ENCODE data around the gene PLA2G4A. TPM values are rescaled to one million over a fixed set of nuclear protein-coding genes. Genes with fewer than 3 reads are reported as not detected.

PLA2G4A gene
- polyA plus RNA-seq, 1 donor from 2014 or later, result 0.09 TPM

GRCh38 chr1:187010571-187011309, 182.0 kb downstream of the PLA2G4A start:
- Mint-ChIP-seq H3K36me3 (no peaks in the 10 kb centered on the region), H3K9me3 (peaks cover 0 to 8% (median 5%) of the 10 kb centered on the region in 3 donors), H3K4me1 (no peaks in the 10 kb centered on the region)

DNA sequence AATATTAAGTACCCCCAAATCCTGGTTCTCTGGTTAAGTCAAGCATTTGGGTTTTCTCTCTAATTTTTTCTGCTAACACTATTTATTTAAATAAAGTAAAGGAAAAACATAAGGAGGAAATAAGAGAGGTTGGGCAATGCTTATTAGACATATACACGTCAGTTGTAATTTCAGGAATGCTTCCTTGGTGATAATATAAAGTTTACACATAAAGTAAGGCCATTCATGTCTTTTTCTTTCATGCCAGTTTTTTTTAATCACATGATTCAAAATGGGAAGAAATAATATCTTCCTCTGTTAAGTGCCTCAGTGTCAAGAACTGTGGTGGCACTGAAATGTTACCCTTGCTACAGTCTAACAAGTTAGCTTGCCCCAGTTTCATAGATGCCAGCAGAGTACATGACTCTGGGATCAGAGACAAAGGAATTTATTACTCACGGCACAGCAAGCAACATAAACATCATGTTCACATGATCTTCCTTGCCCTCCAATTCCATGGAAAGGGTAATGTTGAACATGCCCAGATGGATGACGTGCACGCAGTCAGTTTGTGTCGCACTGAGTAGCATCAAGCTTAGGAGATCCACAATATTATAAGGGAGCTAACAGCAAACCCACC, 184.9 kb downstream of the PLA2G4A start:
- H3K4me1 Mint-ChIP-seq, result no peaks in the 10 kb centered on the region
- no peaks in the 10 kb centered on the region for H3K36me3 Mint-ChIP-seq
- peaks cover 0 to 5% (median 3%) of the 10 kb centered on the region in 3 donors for H3K9me3 Mint-ChIP-seq
- H3K27me3 Mint-ChIP-seq, result no peaks in the 10 kb centered on the region
- no peak overlapping the region for H3K27ac Mint-ChIP-seq
- H3K4me3 Mint-ChIP-seq, result no peak overlapping the region

More at GRCh38 chr1:187010571-187011309, 182.0 kb downstream of the PLA2G4A start:
- no peak overlapping the region for H3K27ac Mint-ChIP-seq
- H3K4me3 Mint-ChIP-seq, result no peak overlapping the region
- H3K27me3 Mint-ChIP-seq, result no peaks in the 10 kb centered on the region

DNA sequence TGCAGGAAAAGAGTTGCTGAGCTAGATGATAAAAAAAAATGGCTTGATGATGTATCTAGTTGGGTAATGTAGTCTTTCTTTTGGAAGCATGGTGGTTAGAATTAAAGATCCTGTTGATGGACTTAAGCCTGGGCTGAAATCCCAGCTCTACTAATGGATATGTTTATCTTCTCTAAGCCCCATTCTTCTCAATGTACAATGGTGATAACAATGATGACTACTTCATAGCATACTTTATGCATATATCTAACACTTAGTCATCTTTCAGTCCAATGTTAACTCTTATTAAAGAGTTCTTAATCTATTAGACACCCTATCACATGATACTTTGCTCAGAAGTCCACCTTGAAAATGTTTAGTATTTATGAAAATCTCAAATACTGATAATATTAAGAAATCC, 189.5 kb downstream of the PLA2G4A start:
- Mint-ChIP-seq H3K27ac (no peak overlapping the region), H3K4me1 (no peaks in the 10 kb centered on the region), H3K4me3 (no peak overlapping the region), H3K9me3 (peaks cover 0 to 4% (median 2%) of the 10 kb centered on the region in 3 donors), H3K27me3 (peaks cover 1% of the 10 kb centered on the region), H3K36me3 (no peaks in the 10 kb centered on the region)

- no peak overlapping the region for H3K27ac Mint-ChIP-seq
- H3K9me3 Mint-ChIP-seq, result peaks cover 4 to 37% (median 7%) of the 10 kb centered on the region in 3 donors
- H3K36me3 Mint-ChIP-seq, result peaks cover 1% of the 10 kb centered on the region
- no peak overlapping the region for H3K4me3 Mint-ChIP-seq
- no peaks in the 10 kb centered on the region for H3K4me1 Mint-ChIP-seq
- no peaks in the 10 kb centered on the region for H3K27me3 Mint-ChIP-seq
Measured at GRCh38 chr1:187027253-187027652, 198.5 kb downstream of the PLA2G4A start.

DNA sequence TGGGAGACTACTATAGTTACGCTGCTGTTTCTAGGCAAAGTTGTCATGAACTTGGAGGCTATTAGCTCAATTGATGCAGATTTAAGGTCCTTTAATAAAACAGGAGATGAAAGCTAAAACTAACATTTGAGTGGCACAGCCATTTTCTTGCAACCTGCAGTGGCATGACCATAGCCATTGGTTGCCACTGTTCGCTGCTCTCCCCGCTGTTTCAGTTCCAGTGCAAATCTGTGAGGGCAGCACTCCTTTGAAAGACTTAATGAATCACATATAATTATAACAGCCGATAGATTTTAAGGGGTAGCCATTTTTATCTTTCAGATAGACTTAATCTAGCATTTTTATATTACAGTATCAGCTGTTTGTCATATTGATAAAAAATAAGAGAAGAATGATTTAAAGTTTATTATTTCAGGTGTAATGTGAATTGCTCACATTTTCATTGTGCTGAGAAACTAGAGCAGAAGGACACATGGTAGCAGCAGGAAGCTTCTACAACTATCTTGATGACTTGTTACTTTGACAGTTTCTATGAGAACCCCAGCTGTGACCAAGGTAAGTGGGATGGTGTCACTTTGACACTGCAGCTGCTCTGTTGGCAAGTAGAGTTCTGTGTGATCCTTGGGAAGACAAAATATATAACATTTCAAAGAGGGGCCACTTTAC, 203.7 kb downstream of the PLA2G4A start:
- Mint-ChIP-seq H3K9me3 (peaks cover 4 to 23% (median 7%) of the 10 kb centered on the region in 3 donors), H3K27me3 (no peaks in the 10 kb centered on the region), H3K4me1 (no peaks in the 10 kb centered on the region), H3K4me3 (no peak overlapping the region), H3K27ac (no peak overlapping the region), H3K36me3 (peaks cover 1% of the 10 kb centered on the region)

DNA sequence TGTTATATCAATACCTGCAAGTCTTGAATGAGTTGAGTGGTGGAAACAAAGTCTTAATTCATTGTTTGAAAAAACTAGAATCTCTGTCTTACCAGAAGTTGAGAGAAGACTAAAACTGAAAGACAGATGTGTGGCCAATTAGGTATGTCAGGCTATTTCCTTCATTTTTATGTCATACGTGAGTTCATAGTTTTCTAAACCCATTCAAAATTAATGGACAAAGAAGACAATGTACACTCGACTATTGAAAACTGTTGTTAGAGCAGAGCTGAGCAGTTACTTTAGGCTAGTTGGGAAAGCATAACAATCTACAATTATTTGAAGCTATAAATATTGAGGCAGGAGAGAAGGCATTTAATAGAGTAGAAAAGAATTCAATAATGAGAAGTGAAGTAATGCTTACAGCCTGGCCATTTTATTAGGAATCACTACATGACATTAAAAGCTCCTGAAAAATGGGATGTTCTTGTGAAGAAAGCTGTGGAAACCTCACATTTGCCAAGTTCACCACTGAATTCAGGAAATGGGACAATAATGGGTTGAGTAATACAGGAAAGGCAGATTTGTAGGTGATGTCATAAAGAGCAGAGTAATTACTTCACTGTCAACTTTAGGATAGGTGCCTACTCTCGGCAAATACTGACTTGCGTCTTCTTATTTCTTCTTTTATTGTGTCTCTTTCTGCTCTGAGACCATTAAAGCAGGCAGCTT, 204.4 kb downstream of the PLA2G4A start:
- H3K27ac Mint-ChIP-seq, result no peak overlapping the region
- H3K36me3 Mint-ChIP-seq, result peaks cover 1% of the 10 kb centered on the region
- H3K9me3 Mint-ChIP-seq, result peaks cover 4 to 18% (median 5%) of the 10 kb centered on the region in 3 donors
- H3K4me1 Mint-ChIP-seq, result no peaks in the 10 kb centered on the region
- H3K4me3 Mint-ChIP-seq, result no peak overlapping the region
- no peaks in the 10 kb centered on the region for H3K27me3 Mint-ChIP-seq

- peaks cover 2 to 12% (median 4%) of the 10 kb centered on the region in 3 donors for H3K9me3 Mint-ChIP-seq
- no peak overlapping the region for H3K27ac Mint-ChIP-seq
- no peak overlapping the region for H3K4me3 Mint-ChIP-seq
- no peaks in the 10 kb centered on the region for H3K4me1 Mint-ChIP-seq
- H3K27me3 Mint-ChIP-seq, result no peaks in the 10 kb centered on the region
- peaks cover 1% of the 10 kb centered on the region for H3K36me3 Mint-ChIP-seq
Measured at GRCh38 chr1:187033693-187034390, 205.1 kb downstream of the PLA2G4A start.

DNA sequence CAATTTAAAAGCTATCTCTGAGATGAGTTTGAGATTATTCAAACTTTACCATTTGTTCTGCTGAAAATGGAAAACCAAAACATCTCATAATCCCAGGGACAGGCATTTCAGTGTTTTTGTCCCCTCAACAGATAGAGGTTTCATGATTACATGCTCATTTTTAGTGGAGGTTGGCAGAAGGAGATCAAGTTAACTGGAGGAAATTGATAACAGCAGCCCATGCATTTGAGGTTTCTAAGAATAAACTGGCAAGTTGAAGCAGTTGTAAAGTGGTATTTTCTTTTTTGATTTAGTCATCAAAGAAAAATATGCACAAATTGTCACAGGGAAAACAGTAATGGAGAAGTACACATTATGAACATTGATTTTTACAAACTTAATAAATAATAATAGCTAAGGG, 205.8 kb downstream of the PLA2G4A start:
- H3K9me3 Mint-ChIP-seq, result peaks cover 0 to 6% (median 4%) of the 10 kb centered on the region in 3 donors
- H3K27me3 Mint-ChIP-seq, result no peaks in the 10 kb centered on the region
- H3K36me3 Mint-ChIP-seq, result no peaks in the 10 kb centered on the region
- no peak overlapping the region for H3K4me3 Mint-ChIP-seq
- H3K4me1 Mint-ChIP-seq, result no peaks in the 10 kb centered on the region
- no peak overlapping the region for H3K27ac Mint-ChIP-seq

- no peak overlapping the region for H3K4me3 Mint-ChIP-seq
- no peaks in the 10 kb centered on the region for H3K36me3 Mint-ChIP-seq
- H3K4me1 Mint-ChIP-seq, result no peaks in the 10 kb centered on the region
- no peaks in the 10 kb centered on the region for H3K27me3 Mint-ChIP-seq
- no peaks in the 10 kb centered on the region for H3K9me3 Mint-ChIP-seq
- H3K27ac Mint-ChIP-seq, result no peak overlapping the region
Measured at GRCh38 chr1:187037973-187038553, 209.3 kb downstream of the PLA2G4A start.

Other genes with a start within 250 kb of the PLA2G4A start
- gene PTGS2, start 148.5 kb upstream of the PLA2G4A start, polyA plus RNA-seq, result 0.08 TPM